Measurements from ENCODE around the gene ZNF516.

Gene ZNF516

DNA sequence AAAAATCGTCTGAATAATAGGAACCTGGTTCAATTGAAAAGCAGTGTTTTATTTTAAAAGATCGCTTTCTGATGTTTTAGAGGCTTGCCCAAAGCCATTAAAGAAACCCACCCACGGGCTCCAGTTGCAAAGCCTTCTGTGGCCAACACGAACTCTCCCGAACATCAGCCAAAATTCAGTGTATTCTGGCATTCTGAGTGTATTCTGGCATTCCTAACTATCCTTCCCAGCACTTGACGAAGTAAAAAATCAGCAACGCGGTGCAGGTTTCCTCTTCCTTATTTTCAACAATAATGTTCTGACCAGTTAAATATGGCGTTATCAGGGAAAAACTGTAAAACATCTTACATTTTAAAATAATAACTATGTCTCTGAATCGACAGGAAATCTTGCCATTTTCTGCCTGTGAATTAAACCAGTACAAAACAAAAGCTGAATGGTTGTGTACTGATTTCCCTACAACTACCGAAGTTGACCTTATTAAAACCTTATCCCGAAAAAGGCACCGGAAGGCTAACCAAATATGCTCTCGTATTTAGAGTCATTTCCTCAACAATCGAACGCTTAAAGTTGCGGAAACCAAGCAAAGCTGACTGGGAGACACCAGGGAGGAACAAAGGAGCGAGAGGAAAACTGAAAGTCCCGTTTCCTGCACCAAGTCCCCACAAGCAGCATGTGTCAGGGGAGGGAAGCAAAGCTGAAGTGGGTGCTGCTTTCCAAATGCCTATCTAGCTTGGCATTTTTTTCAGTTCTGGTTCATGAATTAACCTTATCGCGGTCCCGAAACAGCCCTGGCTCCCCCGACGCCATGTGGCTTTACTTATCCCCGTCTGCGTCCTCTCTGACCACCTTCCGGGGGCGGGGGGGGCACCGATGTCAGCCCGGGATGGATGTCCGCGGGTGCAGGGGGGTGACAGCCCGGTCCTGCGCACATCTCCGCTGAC lies 44.3 kb downstream of the ZNF516 start:
- TF ChIP-seq CTCF (IDR thresholded peaks at IDR 0.05; ENCODE audit: insufficient read depth, missing control alignments): no peak
- no peak for FAIRE-seq
- DNase-seq (ENCODE audit: insufficient read length, low spot score): no peak

DNA sequence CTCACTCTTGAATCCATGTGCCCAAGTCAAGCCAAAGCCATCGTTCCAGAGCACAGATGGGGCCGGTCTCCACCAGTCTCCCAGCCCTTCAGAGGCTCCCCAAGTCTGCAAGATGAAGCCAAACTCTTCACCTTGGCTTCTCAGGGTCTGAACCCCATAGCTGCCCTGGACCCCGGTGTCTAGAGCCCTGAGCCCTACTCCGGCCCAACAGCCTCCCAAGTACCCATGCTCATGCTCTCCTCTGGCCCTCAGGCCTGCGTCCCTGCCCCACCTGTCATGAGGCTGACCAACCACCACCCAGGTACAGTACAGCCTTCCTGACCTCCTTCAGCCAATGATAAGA lies 46.0 kb downstream of the ZNF516 start:
- no peak for DNase-seq (ENCODE audit: insufficient read length, low spot score)
- no peak for FAIRE-seq
- TF ChIP-seq CTCF (IDR thresholded peaks at IDR 0.05; ENCODE audit: insufficient read depth, missing control alignments): no peak

- no peak for TF ChIP-seq CTCF (IDR thresholded peaks at IDR 0.05; ENCODE audit: insufficient read depth, missing control alignments)
- DNase-seq (ENCODE audit: insufficient read length, low spot score) (no peak), FAIRE-seq (no peak)
Observed at GRCh38 chr18:76448256-76449110, 46.6 kb downstream of the ZNF516 start.

- no peak for TF ChIP-seq CTCF (IDR thresholded peaks at IDR 0.05; ENCODE audit: insufficient read depth, missing control alignments)
- DNase-seq (ENCODE audit: insufficient read length, low spot score) (no peak), FAIRE-seq (no peak)
Observed at GRCh38 chr18:76447258-76447890, 47.7 kb downstream of the ZNF516 start.

DNA sequence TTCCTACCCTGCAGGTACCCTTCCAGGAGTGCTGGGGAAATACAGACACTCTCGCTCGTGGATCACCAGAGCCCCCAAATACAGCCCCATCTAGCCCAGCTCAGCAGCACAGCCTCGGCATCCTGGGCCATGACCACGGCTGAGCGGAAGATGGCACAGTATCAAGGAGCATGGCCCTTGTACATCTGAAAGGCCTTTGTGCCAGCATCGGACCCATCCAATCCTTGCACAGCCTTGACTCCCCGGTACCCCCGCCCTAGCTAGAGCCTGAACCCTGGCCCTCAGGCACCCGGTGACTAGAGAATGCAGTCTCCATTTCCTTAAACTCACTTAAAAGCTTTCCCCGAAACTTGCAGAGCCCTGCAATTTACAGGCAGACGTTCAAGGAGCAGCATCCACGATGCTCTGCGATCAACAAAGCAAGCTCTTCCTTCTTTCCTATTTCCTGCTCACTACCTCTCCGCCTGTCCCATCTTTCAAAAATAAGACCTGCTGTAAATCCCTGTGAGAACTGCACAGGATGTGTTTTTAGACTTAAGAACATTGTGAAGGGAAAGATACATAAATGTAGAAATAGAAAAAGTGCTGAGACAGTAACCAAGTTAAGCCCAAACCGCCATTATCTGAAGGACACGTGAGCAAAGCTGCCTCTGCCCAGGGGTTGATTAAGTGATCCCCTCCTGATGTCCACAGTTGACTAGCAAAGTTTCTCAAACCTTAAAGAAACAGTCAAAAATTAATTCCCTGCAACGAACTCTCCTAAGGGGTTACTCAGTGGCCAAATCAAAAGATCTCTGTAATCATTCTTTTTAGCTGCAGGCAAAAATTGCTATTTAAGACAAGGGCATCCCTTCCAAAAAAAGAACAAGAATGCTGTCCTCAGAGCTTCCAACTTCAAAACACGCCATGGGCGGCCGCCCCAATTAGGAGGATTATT lies 48.5 kb downstream of the ZNF516 start:
- DNase-seq (ENCODE audit: insufficient read length, low spot score): no peak
- no peak for TF ChIP-seq CTCF (IDR thresholded peaks at IDR 0.05; ENCODE audit: insufficient read depth, missing control alignments)
- FAIRE-seq: no peak

- FAIRE-seq (no peak), DNase-seq (ENCODE audit: insufficient read length, low spot score) (no peak)
- no peak for TF ChIP-seq CTCF (IDR thresholded peaks at IDR 0.05; ENCODE audit: insufficient read depth, missing control alignments)
Observed at GRCh38 chr18:76445741-76446232, 49.3 kb downstream of the ZNF516 start.

All from D721Med (cell line).